Measurements from ENCODE around the gene ORM1.

DNA sequence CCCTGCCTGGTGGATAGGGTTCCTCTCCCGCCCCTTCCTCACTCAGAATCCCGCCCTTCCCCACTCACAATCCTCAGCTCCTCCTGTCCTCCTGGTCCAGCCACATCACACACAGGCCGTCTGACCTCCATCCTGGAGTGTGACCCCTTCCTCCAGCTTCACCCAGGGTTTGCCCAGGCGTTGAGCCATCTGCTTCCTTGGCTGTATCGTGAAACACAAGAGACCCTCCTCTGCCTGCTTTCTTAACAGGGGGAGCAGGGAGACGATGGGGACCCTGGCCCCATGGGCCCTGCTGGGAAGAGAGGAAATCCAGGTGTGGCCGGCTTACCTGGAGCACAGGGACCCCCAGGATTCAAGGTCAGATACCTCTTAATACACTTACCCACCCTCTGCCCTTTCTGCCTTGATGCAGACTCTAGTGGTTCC lies 32.3 kb upstream of the ORM1 start:
- TF ChIP-seq CTCF (IDR thresholded peaks at IDR 0.05) (no peak), POLR2A (IDR thresholded peaks at IDR 0.05) (no peak), EP300 (IDR thresholded peaks at IDR 0.05) (no peak)
